Lung (tissue), 12 donors: ENCODE data around the gene IRGQ. TPM values are rescaled to one million over a fixed set of nuclear protein-coding genes. Genes with fewer than 3 reads are reported as not detected.
"Not testable (repeated sequence)": the region's sequence is repeated elsewhere in the genome, so short reads cannot be mapped to it uniquely, and the experiment has no call there.

Source experiments
- ATAC-seq: fragments of 200-7000 bp; cut with Tn5 transposase; one replicate; pipeline ENCODE4 v1.9.1; 2020; ENCODE audit warnings: moderate number of reproducible peaks; ENCODE audit not compliant: insufficient read depth, low FRiP score
- DNase-seq, 3 donors: peaks; one replicate each; pipeline ENCODE4 v3.0.0-alpha.2; 2013 to 2017
- H3K27ac ChIP-seq, 2 donors: one replicate each; pipeline ENCODE4 v1.5.1; 2013; ENCODE audit warnings: mild to moderate bottlenecking in 2 of 2, moderate library complexity in 2 of 2, control low read depth in 1 of 2, inconsistent platforms in 1 of 2, low read depth in 1 of 2, low read length in 1 of 2
- H3K27me3 ChIP-seq, 3 donors: one replicate each; pipeline ENCODE4 v1.5.1; 2013; ENCODE audit warnings: low read length in 2 of 3; ENCODE audit not compliant: control insufficient read depth in 3 of 3, insufficient read depth in 3 of 3
- H3K36me3 ChIP-seq, 4 donors: one replicate each; pipeline ENCODE4 v1.5.1; 2013; ENCODE audit warnings: low read length in 4 of 4, mild to moderate bottlenecking in 1 of 4, moderate library complexity in 1 of 4; ENCODE audit not compliant: control insufficient read depth in 4 of 4, insufficient read depth in 4 of 4
- H3K4me1 ChIP-seq, 5 donors: one replicate each; pipeline ENCODE4 v1.5.1; 2013; ENCODE audit warnings: low read length in 5 of 5, mild to moderate bottlenecking in 2 of 5, moderate library complexity in 1 of 5; ENCODE audit not compliant: control insufficient read depth in 5 of 5, insufficient read depth in 5 of 5
- H3K4me3 ChIP-seq: one replicate; pipeline ENCODE4 v1.5.1; 2013; ENCODE audit warnings: mild to moderate bottlenecking, control low read depth, moderate library complexity
- H3K9ac ChIP-seq, 2 donors: one replicate each; pipeline ENCODE4 v1.5.1; 2013; ENCODE audit warnings: low read length in 2 of 2, control low read depth in 1 of 2; ENCODE audit not compliant: insufficient read depth in 1 of 2
- H3K9me3 ChIP-seq, 4 donors: one replicate each; pipeline ENCODE4 v1.5.1; 2013; ENCODE audit warnings: low read length in 3 of 4, mild to moderate bottlenecking in 1 of 4, moderate library complexity in 1 of 4; ENCODE audit not compliant: control insufficient read depth in 4 of 4, insufficient read depth in 3 of 4
- WGBS, 2 donors: extraction: QIAGEN DNeasy Blood & Tissue Kit; methylation state at CpG; one replicate each; pipeline ENCODE4 v1.1.7; 2013; 5-methylcytosine and 5-hydroxymethylcytosine counted together
- polyA plus RNA-seq, 2 donors: library from polyadenylated mRNA; stranded (reverse); fragments of 200-250 nt; gene quantifications; one replicate each; pipeline ENCODE4 v1.2.1, GENCODE V29; 2013
- total RNA-seq, 2 donors: library from RNA; depleted of rRNA in 1 of 2; stranded (reverse); fragments of >200 nt in 1 of 2; gene quantifications; one replicate each; pipeline ENCODE4 v1.2.1, GENCODE V29; 2014 to 2021
- TF ChIP-seq, protein P1 (sequence below): IDR thresholded peaks from 2 replicates; pipeline ENCODE4 v1.5.1; 2012; ENCODE audit warnings: mild to moderate bottlenecking; ENCODE audit errors: control extremely low read depth, extremely low read depth
- donor health status: control.
- donor health status: control.
- donor health status: Bipolar disorder and iron deficiency.
- donor health status: healthy.
- donor health status: DM: yes; HTN: yes; CAD: no.

IRGQ gene
- total and polyA plus RNA-seq, 4 donors: 3.8 to 28.3 (median 15.6) TPM

DNA sequence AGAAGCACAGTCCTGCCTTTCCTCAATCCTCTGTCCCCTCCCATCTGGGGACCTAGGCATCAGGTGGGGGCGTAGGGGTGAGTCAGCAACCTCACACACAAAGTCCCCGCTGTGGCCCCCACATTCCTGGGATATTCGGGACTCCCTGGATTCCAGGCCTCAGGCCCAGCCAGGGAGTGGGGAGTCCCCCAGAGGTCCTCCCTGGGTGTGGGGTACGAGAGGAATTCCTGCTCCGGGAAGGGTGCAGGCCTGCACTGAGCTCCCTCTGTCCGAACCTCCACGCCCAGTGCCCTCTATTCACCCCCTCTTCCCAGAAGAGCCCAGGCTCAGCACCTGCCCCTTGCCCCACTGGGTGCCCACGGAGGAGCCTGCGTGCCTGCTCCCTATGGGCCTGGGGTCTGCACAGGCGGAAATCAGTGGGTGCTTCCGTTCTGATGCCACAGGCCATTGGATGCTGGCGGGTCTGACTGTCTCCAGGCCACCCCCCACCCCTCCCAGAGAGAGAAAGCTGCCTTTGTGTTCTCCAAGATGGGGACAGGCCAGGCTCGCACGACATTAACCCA lies 40.3 kb upstream of the IRGQ start:
- Histone ChIP-seq H3K9ac (no peak overlapping the region), H3K27ac (no peak overlapping the region), H3K4me3 (no peak overlapping the region), H3K4me1 (peaks cover 0 to 15% (median 10%) of the 10 kb centered on the region in 5 donors), H3K36me3 (no peaks in the 10 kb centered on the region), H3K9me3 (no peaks in the 10 kb centered on the region), H3K27me3 (peaks cover 0 to 26% (median 26%) of the 10 kb centered on the region in 3 donors)
- ATAC-seq: no peak
- 86 to 88% methylated on average over 14 of the region's 14 CpGs for WGBS, 2 donors
- DNase-seq: no peak
- TF ChIP-seq, protein P1, sequence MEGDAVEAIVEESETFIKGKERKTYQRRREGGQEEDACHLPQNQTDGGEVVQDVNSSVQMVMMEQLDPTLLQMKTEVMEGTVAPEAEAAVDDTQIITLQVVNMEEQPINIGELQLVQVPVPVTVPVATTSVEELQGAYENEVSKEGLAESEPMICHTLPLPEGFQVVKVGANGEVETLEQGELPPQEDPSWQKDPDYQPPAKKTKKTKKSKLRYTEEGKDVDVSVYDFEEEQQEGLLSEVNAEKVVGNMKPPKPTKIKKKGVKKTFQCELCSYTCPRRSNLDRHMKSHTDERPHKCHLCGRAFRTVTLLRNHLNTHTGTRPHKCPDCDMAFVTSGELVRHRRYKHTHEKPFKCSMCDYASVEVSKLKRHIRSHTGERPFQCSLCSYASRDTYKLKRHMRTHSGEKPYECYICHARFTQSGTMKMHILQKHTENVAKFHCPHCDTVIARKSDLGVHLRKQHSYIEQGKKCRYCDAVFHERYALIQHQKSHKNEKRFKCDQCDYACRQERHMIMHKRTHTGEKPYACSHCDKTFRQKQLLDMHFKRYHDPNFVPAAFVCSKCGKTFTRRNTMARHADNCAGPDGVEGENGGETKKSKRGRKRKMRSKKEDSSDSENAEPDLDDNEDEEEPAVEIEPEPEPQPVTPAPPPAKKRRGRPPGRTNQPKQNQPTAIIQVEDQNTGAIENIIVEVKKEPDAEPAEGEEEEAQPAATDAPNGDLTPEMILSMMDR: no peak

DNA sequence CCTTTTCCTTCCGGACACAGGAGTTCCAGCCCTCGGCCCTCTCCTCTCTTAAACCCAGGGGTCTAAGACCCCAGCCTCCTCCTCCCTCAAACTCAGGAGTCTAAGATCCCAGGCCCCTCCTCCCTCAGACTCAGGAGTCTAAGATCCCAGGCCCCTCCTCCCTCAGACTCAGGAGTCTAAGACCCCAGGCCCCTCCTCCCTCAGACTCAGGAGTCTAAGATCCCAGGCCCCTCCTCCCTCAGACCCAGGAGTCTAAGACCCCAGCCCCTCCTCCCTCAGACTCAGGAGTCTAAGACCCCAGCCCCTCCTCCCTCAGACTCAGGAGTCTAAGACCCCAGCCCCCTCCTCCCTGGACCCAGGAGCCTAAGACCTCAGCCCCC lies 39.6 kb upstream of the IRGQ start:
- not testable (repeated sequence) for H3K36me3 ChIP-seq, H3K27ac ChIP-seq, DNase-seq, ATAC-seq, H3K9ac ChIP-seq, H3K4me3 ChIP-seq, H3K9me3 ChIP-seq
- peaks cover 0 to 23% (median 20%) of the 10 kb centered on the region in 3 donors for H3K27me3 ChIP-seq
- 69 to 74% methylated on average over 2 of the region's 2 CpGs for WGBS, 2 donors
- peaks cover 0 to 15% (median 9%) of the 10 kb centered on the region in 5 donors for H3K4me1 ChIP-seq

DNA sequence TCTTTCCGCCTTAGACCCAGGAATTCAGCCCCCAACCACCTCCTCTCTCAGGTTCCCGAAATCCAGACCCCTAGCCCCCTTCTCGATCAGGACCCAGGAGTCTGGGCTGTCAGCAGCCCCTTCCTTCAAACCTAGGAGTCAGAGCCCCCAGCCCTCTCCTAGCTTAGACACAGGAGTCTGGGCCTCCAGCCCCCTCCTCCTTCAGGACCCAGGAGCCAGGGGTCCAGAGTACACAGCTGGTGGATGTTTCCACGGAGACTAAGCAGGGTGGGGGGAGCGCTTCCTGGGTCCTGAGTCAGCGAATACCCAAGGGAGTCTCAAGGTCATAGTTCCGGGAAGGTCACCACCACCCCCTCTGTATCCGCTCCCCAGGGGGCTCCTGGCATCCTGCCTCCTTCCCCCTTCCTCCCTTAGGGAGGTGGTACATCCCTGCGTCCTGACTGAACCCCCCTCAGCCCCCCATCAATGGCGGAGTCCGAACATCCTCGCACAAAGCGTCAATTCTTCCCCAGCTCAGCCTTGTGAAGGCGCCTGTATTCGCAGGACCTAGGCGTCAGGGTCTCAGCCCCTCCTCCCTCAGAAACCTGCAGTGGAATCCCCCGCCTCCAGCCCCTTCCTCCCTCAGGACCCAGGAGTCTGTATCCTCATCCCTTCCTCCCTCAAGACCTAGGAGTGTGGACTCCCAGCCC lies 39.1 kb upstream of the IRGQ start:
- Histone ChIP-seq H3K9me3 (no peaks in the 10 kb centered on the region), H3K4me3 (no peak overlapping the region)

DNA sequence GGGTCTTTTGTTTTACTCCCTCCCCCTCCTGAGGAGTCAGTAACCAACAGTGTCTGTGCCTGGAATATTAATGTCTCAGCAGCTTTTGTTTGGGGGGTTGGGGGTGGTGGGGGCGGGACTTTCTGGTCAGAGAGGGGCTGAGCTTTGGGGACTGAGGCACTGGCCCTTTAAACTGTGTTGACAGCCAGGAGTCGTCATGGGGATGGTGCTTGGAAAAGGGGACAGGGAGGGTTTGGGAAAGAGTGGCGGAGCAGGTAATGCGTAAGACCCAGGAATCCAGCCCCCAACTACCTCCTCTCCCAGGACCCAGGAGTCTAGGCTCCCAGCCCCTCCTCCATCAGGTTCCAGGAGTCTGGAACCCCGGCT lies 38.6 kb upstream of the IRGQ start:
- DNase-seq: peak; percentile 41 to 52 (median 46)
- peak overlapping the region in 1 of 2 donors; percentile 55 for H3K9ac ChIP-seq
- no peak overlapping the region for H3K4me3 ChIP-seq
- H3K36me3 ChIP-seq: no peaks in the 10 kb centered on the region
- no peaks in the 10 kb centered on the region for H3K9me3 ChIP-seq
- peaks cover 0 to 11% (median 2%) of the 10 kb centered on the region in 5 donors for H3K4me1 ChIP-seq
- peaks cover 0 to 17% (median 13%) of the 10 kb centered on the region in 3 donors for H3K27me3 ChIP-seq
- TF ChIP-seq, protein P1: no peak
- ATAC-seq: no peak
- 53 to 61% methylated on average over 5 of the region's 5 CpGs for WGBS, 2 donors
- H3K27ac ChIP-seq: no peak overlapping the region

More for the DNA sequence above, 39.1 kb upstream of the IRGQ start:
- H3K27ac ChIP-seq: no peak overlapping the region
- TF ChIP-seq, protein P1: no peak
- no peaks in the 10 kb centered on the region for H3K36me3 ChIP-seq
- 34 to 46% methylated on average over 17 of the region's 17 CpGs for WGBS, 2 donors
- peaks cover 0 to 17% (median 15%) of the 10 kb centered on the region in 3 donors for H3K27me3 ChIP-seq
- DNase-seq (peak; percentile 38 to 51 (median 43)), ATAC-seq (no peak)
- H3K4me1 ChIP-seq: peaks cover 0 to 12% (median 4%) of the 10 kb centered on the region in 5 donors
- peak overlapping the region; percentile 4 to 55 for H3K9ac ChIP-seq
